Measurements from ENCODE around the gene SLC22A5.

SLC22A5 gene

DNA sequence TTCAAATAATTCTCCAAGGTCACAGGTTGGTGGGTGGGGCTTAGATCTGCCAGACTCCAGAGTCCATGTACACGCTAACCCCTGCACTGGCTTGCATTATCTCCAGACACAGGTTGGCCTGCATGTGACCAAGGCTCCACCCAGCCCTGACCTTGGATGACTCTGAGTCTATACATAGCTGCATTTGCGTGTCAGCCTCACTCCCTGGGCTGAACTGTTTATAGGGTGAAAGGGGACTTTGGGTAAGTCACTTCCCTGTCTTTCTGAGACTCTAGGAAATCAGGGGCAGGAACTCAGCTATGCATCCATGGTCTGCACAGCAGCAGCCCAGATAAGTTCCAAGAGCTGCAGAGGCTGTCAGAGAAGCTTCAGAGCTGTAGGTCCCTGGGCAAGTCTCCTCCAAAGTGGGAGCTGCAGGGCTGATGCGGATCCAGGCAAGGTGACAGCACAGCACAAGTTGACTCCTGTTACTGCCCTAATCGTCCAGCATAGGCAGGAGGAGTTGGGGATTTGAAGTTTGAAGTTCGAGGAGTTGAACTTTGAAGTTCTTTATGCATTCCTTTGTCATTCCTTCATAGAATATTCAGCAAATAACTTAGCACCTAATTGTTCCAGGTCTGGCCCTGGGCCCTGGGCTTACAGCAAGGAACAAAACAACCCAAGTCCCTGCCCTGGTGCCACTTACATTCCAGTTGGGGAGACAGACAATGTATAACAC, 53.4 kb downstream of the SLC22A5 start:
- H2AFZ ChIP-seq = no peak overlapping the region
- H3K9ac ChIP-seq = no peak overlapping the region
- H3K79me2 ChIP-seq = peaks cover 75% of the 10 kb centered on the region
- H3K4me1 ChIP-seq = peaks cover 46% of the 10 kb centered on the region
- H3K4me3 ChIP-seq (ENCODE audit: low read depth, low read length) = no peak overlapping the region
- H3K27me3 ChIP-seq (ENCODE audit: control insufficient read depth, insufficient read depth, low read length) = no peaks in the 10 kb centered on the region
- no peaks in the 10 kb centered on the region for H3K36me3 ChIP-seq (ENCODE audit: control insufficient read depth, insufficient read depth, low read length)
- H3K27ac ChIP-seq = no peak overlapping the region
- TF ChIP-seq, protein P1, sequence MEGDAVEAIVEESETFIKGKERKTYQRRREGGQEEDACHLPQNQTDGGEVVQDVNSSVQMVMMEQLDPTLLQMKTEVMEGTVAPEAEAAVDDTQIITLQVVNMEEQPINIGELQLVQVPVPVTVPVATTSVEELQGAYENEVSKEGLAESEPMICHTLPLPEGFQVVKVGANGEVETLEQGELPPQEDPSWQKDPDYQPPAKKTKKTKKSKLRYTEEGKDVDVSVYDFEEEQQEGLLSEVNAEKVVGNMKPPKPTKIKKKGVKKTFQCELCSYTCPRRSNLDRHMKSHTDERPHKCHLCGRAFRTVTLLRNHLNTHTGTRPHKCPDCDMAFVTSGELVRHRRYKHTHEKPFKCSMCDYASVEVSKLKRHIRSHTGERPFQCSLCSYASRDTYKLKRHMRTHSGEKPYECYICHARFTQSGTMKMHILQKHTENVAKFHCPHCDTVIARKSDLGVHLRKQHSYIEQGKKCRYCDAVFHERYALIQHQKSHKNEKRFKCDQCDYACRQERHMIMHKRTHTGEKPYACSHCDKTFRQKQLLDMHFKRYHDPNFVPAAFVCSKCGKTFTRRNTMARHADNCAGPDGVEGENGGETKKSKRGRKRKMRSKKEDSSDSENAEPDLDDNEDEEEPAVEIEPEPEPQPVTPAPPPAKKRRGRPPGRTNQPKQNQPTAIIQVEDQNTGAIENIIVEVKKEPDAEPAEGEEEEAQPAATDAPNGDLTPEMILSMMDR (IDR thresholded peaks at IDR 0.05) = no peak
- peak overlapping the region; percentile 29 for H3K4me2 ChIP-seq (ENCODE audit: low read length)
- H3K9me3 ChIP-seq (ENCODE audit: control insufficient read depth, low read length) = no peaks in the 10 kb centered on the region

DNA sequence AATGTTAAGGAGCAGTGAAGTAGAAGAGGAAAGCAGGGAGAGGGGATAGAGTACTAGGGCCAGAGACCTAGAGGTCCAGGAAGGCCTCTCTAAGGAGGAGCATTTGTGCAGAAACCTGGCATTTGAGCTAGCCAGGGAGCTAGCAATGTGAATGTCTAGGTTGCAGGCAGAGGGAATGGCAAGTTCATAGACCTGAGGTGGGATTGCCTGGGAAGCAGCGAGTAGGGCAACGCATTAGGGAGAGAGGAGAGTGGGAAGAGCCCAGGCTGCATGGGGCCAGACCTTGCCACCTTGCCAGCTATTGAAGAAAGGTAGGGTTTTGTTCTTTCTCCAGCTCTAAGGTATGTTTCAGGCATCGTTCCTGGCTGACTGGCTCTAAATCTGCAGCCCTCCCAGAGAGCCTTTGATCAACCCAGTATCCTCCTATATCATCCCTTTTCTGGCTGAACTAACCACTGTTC, 54.0 kb downstream of the SLC22A5 start:
- no peak overlapping the region for H2AFZ ChIP-seq
- H3K9me3 ChIP-seq (ENCODE audit: control insufficient read depth, low read length) = no peaks in the 10 kb centered on the region
- H3K79me2 ChIP-seq = peaks cover 72% of the 10 kb centered on the region
- H3K27ac ChIP-seq = no peak overlapping the region
- no peak overlapping the region for H3K4me3 ChIP-seq (ENCODE audit: low read depth, low read length)
- H3K36me3 ChIP-seq (ENCODE audit: control insufficient read depth, insufficient read depth, low read length) = no peaks in the 10 kb centered on the region
- TF ChIP-seq, protein P1 (IDR thresholded peaks at IDR 0.05) = no peak
- H3K4me2 ChIP-seq (ENCODE audit: low read length) = no peak overlapping the region
- no peaks in the 10 kb centered on the region for H3K27me3 ChIP-seq (ENCODE audit: control insufficient read depth, insufficient read depth, low read length)
- peaks cover 46% of the 10 kb centered on the region for H3K4me1 ChIP-seq
- no peak overlapping the region for H3K9ac ChIP-seq

DNA sequence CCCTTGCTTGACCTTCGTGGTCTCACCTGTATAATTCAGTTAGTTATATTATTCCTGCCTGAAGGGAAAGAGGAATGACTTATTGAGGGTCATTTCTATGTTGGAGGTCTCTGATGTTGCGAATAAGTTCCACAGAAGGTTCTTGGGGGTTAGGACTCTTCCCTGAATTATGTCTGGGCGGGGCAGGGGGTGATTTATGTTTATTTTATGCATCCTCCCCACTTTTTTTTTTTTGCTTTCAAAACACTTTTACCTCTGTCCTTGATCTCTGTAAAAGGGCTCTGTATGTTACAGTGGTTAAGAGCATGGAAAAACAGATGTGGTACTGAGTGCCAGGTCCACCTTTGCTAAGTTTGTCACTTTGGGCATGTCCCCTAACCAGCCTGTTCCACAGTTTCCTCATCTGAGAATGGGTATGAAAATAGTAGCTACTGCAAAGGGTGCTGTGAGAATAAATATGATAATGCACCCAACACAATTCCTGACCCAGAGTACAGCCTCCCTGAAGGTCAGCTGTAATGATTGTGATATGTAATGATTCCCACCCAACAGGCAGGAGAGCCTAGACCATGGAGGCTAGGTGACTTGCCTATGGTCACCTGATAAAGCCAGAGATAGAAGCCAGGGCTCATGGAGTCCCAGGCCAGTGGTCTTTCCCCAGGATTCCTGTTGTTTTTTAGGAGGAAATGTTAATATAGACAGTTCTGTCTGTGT, 54.8 kb downstream of the SLC22A5 start:
- peaks cover 39% of the 10 kb centered on the region for H3K4me1 ChIP-seq
- no peak overlapping the region for H3K27ac ChIP-seq

DNA sequence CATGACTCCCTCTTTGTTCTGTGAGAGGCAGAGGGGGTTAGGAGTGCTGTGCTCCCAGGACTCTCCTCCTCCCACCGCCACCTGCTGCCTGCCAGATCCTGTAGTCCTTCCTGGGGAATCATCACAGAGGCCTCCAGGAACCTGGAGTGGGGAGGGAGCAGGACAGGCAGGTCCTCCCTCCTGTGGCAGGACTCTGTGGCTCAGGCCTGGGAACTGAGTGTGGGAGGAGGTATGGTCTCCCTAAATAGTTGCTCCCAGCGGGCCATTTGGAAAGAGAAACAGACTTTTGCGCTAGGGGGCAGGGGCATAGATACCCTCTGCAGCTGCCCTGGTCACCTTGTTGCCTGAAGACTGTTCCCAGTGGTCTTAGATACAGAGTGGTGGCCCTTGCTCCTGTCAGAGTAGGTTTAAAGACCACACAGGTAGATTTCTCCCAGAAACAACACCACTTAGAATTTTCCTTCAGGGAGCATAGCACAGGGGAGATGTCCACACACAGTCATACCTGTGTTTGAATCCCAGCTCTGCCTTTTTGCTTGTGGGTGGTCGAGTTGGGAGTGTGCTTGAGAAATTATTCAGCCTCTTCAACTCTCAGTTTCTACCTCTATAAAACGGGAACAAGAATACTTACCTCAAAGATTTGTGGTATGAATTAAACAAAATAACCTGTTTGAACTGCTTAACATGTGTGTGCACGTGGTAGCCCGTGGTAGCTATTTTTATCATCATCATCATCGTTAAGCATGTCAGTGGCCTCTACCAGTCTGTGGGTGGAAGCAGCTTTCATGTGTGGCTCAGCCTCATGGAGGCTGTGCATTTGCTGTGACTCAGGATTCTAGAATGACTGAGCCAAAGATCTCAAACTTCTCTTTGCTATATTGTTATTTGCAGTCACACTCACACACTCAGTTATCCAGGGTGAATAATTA, 55.8 kb downstream of the SLC22A5 start:
- TF ChIP-seq, protein P1 (IDR thresholded peaks at IDR 0.05) = no peak
- no peak overlapping the region for H3K27ac ChIP-seq

More for the DNA sequence above, 54.8 kb downstream of the SLC22A5 start:
- Histone ChIP-seq H2AFZ (no peak overlapping the region), H3K9me3 (ENCODE audit: control insufficient read depth, low read length) (no peaks in the 10 kb centered on the region), H3K36me3 (ENCODE audit: control insufficient read depth, insufficient read depth, low read length) (no peaks in the 10 kb centered on the region), H3K79me2 (peaks cover 73% of the 10 kb centered on the region), H3K27me3 (ENCODE audit: control insufficient read depth, insufficient read depth, low read length) (no peaks in the 10 kb centered on the region), H3K4me2 (ENCODE audit: low read length) (no peak overlapping the region), H3K9ac (no peak overlapping the region), H3K4me3 (ENCODE audit: low read depth, low read length) (no peak overlapping the region)
- TF ChIP-seq, protein P1 (IDR thresholded peaks at IDR 0.05) = no peak

More for the DNA sequence above, 55.8 kb downstream of the SLC22A5 start:
- H3K9me3 ChIP-seq (ENCODE audit: control insufficient read depth, low read length) = no peaks in the 10 kb centered on the region
- H3K27me3 ChIP-seq (ENCODE audit: control insufficient read depth, insufficient read depth, low read length) = no peaks in the 10 kb centered on the region
- H3K9ac ChIP-seq = no peak overlapping the region
- H2AFZ ChIP-seq = no peak overlapping the region
- H3K4me1 ChIP-seq = peaks cover 31% of the 10 kb centered on the region
- no peak overlapping the region for H3K4me3 ChIP-seq (ENCODE audit: low read depth, low read length)
- no peak overlapping the region for H3K4me2 ChIP-seq (ENCODE audit: low read length)
- no peaks in the 10 kb centered on the region for H3K36me3 ChIP-seq (ENCODE audit: control insufficient read depth, insufficient read depth, low read length)
- peaks cover 70% of the 10 kb centered on the region for H3K79me2 ChIP-seq

All from parathyroid adenoma (tissue), 2 donors.